Metanephros (tissue), 1 donor: ENCODE measurements around the gene MRPL21. TPM values are rescaled to one million over a fixed set of nuclear protein-coding genes. Genes with fewer than 3 reads are reported as not detected.

Experiments used
- total RNA-seq: library from RNA; depleted of rRNA; stranded (reverse); fragments of >200 nt; gene quantifications from one replicate; pipeline ENCODE4 v1.2.3, GENCODE V29; 2014

The MRPL21 gene
- total RNA-seq, result 60.3 TPM

GRCh38 chr11:68903288-68904247 lies at the start of gene MRPL21, which contains the start of gene IGHMBP2:
MRPL21 (minus strand) TSS chr11:68903832; CDS start chr11:68903810, 22 bp downstream.
IGHMBP2 (plus strand) TSS chr11:68903891; CDS start chr11:68903953, 62 bp downstream.

GRCh38 chr11:68841718-68842426 lies 61.8 kb downstream of the MRPL21 start, which contains the start of gene CPT1A:
CPT1A (minus strand) TSS chr11:68841916; CDS start chr11:68815474, 26,442 bp downstream.

Other genes starting within 250 kb of the MRPL21 start
- not detected for gene GAL, start 219.3 kb downstream of the MRPL21 start, total RNA-seq
- gene TESMIN, start 152.3 kb downstream of the MRPL21 start, total RNA-seq, result 10.3 TPM
- 40.7 TPM for gene CPT1A, start 61.9 kb downstream of the MRPL21 start, total RNA-seq
- 18.0 TPM for gene IGHMBP2, start 59 bp upstream of the MRPL21 start, total RNA-seq
- gene MRGPRD, start 77.2 kb upstream of the MRPL21 start, total RNA-seq, result not detected
- gene MRGPRF, start 109.4 kb upstream of the MRPL21 start, total RNA-seq, result 26.7 TPM
- 20.8 TPM for gene TPCN2, start 145.1 kb upstream of the MRPL21 start, total RNA-seq